WI38 (cell line): ENCODE measurements around the gene DNAAF6.
"Not testable (repeated sequence)": the region's sequence is repeated elsewhere in the genome, so short reads cannot be mapped to it uniquely, and the experiment has no call there.

Source experiments
- H3K4me3 ChIP-seq: 2 replicates; pipeline ENCODE4 v1.5.1; 2011; ENCODE audit warnings: low read depth, mild to moderate bottlenecking, control low read depth, low read length
- CTCF ChIP-seq: IDR thresholded peaks from 2 replicates; pipeline ENCODE4 v1.5.1; 2012; ENCODE audit warnings: low read depth, mild to moderate bottlenecking, control low read depth, low read length

DNAAF6 gene

DNA sequence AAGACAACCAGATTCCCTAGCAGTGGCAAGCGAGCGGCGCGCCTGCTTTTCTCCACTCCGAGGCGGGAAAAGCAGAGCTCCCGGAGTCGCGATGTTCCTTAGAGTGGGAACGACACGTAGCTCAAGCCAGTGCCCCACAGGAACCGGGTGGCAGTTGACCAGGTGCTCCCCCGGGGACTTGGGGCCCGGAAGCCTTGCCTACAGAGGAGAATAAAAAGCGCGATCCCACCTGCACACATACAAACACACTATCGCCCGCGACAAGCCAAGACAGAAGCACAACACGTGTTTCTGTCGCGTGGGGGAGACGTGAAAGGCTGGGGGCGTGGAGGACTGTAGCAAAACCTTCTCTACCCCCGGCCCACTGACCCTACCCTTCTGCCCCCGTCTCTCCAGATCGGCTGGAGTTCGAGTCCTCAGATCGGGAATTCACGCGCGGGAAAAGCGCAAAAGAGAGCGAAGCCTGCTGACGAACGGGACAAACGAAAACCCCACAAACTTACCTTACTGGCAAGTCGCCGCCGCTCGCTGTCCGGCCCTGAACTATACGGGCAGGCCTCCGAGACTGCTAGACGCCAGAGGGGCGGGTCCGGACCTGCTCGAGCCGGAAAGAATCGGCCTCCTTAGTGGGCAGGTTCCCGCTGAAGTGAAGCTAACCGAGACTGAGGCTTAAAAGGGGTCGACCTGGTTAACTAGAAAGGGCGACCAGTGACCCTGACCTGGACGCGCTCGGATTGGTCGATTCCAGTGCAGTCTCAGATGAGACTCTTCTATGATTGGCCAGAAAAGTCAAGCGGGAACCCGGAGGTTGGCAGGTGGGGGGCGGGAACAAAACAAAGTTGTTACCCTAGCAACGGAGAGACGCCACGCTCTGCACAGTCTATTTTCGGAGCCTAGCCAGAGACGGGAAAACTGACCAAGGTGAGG lies at the start of gene DNAAF6, which contains the start of gene NUP62CL:
Gene DNAAF6 (plus strand): TSS at position 842 of the 927 bp plus-strand sequence. CDS start 6,265 bp downstream, outside the sequence.
Gene NUP62CL (minus strand): TSS at position 664 of the 927 bp plus-strand sequence. CDS start 31,287 bp downstream, outside the sequence.
- no peak for TF ChIP-seq CTCF
- H3K4me3 ChIP-seq: peak within 1 kb of the TSS; percentile 29

DNA sequence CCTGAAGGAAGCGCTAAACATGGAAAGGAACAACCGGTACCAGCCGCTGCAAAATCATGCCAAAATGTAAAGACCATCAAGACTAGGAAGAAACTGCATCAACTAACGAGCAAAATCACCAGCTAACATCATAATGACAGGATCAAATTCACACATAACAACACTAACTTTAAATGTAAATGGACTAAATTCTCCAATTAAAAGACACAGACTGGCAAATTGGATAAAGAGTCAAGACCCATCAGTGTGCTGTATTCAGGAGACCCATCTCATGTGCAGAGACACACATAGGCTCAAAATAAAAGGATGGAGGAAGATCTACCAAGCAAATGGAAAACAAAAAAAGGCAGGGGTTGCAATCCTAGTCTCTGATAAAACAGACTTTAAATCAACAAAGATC lies 48.8 kb upstream of the DNAAF6 start:
- not testable (repeated sequence) for H3K4me3 ChIP-seq

GRCh38 chrX:107167163-107167921 lies 39.1 kb upstream of the DNAAF6 start:
- no peak for TF ChIP-seq CTCF
- no peak overlapping the region for H3K4me3 ChIP-seq

GRCh38 chrX:107168257-107168656 lies 38.2 kb upstream of the DNAAF6 start:
- TF ChIP-seq CTCF: no peak
- no peak overlapping the region for H3K4me3 ChIP-seq

- H3K4me3 ChIP-seq: no peak overlapping the region
- no peak for TF ChIP-seq CTCF
Measured at GRCh38 chrX:107168712-107169111, 37.7 kb upstream of the DNAAF6 start.

DNA sequence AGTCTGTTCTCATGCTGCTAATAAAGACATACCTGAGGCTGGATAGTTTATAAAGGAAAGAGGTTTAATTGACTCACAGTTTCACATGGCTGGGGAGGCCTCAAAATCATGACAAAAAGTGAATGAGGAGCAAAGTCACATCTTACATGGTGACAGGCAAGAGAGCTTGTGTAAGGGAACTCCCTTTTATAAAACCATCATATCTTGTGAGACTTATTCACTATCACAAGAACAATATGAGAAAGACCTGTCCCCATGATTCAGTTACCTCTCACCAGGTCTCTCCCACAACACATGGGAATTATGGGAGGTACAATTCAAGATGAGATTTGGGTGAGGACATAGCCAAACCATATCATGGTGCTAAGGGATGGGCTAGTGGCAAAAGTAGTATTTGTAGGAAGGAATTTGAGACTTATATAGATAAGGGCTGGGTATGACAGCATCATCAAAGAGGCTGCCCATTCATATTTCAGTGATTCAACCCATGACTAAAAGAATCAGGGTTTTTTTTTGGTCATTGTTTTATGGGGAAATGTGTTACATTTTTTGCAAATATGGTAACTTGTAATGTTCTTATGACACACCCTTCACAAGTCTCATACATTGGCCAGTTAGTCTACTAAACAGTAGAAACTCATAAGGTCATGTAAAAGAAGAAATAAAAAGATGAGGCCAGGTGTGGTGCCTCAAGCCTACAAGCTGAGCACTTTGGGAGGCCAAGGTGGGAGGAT lies 34.9 kb upstream of the DNAAF6 start:
- no peak for TF ChIP-seq CTCF
- no peak overlapping the region for H3K4me3 ChIP-seq

- no peak overlapping the region for H3K4me3 ChIP-seq
- no peak for TF ChIP-seq CTCF
Measured at GRCh38 chrX:107197319-107197718, 9.1 kb upstream of the DNAAF6 start.

DNA sequence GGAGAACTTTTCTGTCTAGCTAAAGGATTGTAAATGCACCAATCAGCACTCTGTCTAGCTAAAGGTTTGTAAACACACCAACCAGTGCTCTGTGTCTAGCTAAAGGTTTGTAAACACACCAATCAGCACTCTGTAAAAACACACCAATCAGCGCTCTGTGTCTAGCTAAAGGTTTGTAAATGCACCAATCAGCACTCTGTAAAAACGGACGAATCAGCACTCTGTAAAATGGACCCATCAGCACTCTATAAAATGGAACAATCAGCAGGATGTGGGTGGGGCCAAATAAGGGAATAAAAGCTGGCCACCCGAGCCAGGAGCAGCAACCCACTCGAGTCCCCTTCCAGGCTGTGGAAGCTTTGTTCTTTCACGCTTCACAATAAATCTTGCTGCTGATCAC lies 8.3 kb upstream of the DNAAF6 start:
- not testable (repeated sequence) for H3K4me3 ChIP-seq
